T1000 (cell line): ENCODE measurements around the gene DLD.
"Not testable (repeated sequence)": the region's sequence is repeated elsewhere in the genome, so short reads cannot be mapped to it uniquely, and the experiment has no call there.

Experiments
- DNase-seq: peaks from one replicate; lab custom pipeline; 2025; ENCODE audit warnings: mixed read lengths; lab: John Stamatoyannopoulos, UW

Gene DLD

GRCh38 chr7:107874605-107875446 lies 16.2 kb upstream of the DLD start:
- DNase-seq, result peak; percentile 8

GRCh38 chr7:107876916-107877315 lies 14.1 kb upstream of the DLD start:
- no peak for DNase-seq

GRCh38 chr7:107877731-107878382 lies 13.1 kb upstream of the DLD start:
- DNase-seq, result no peak

- no peak for DNase-seq
Observed at GRCh38 chr7:107878636-107879035, 12.3 kb upstream of the DLD start.

- DNase-seq, result no peak
Observed at GRCh38 chr7:107879400-107880035, 11.5 kb upstream of the DLD start.

GRCh38 chr7:107882766-107883165 lies 8.2 kb upstream of the DLD start:
- DNase-seq, result no peak

GRCh38 chr7:107884066-107884818 lies 6.7 kb upstream of the DLD start:
- DNase-seq, result no peak

- not testable (repeated sequence) for DNase-seq
Observed at GRCh38 chr7:107887827-107888226, 3.2 kb upstream of the DLD start.

- no peak for DNase-seq
Observed at GRCh38 chr7:107889992-107890391, 991 bp upstream of the DLD start.

GRCh38 chr7:107890493-107890961 lies 456 bp upstream of the DLD start:
- DNase-seq, result no peak

- DNase-seq, result no peak
Observed at GRCh38 chr7:107891636-107892366, 818 bp downstream of the DLD start.

- DNase-seq, result not testable (repeated sequence)
Observed at GRCh38 chr7:107892367-107892741, 1.4 kb downstream of the DLD start.

- no peak for DNase-seq
Observed at GRCh38 chr7:107898997-107899594, 8.1 kb downstream of the DLD start.

- no peak for DNase-seq
Observed at GRCh38 chr7:107900496-107901015, 9.6 kb downstream of the DLD start.

- DNase-seq, result no peak
Observed at GRCh38 chr7:107902381-107902780, 11.4 kb downstream of the DLD start.

GRCh38 chr7:107907790-107908189 lies 16.8 kb downstream of the DLD start:
- no peak for DNase-seq

GRCh38 chr7:107909445-107909844 lies 18.5 kb downstream of the DLD start:
- no peak for DNase-seq

- no peak for DNase-seq
Observed at GRCh38 chr7:107911981-107912380, 21.0 kb downstream of the DLD start.

- no peak for DNase-seq
Observed at GRCh38 chr7:107913851-107914250, 22.9 kb downstream of the DLD start.

- DNase-seq, result no peak
Observed at GRCh38 chr7:107914831-107915230, 23.8 kb downstream of the DLD start.

- no peak for DNase-seq
Observed at GRCh38 chr7:107915541-107915940, 24.6 kb downstream of the DLD start.
